SK-N-MC (cell line): ENCODE results near the gene PRR36.

Experiments used
- EZH2 ChIP-seq: fragments of 200-600 bp; sonication (generic); IDR thresholded peaks from one replicate; pipeline ENCODE4 v1.6.1; 2017; ENCODE audit warnings: antibody characterized with exemption
- POLR2AphosphoS5 ChIP-seq: IDR thresholded peaks from 2 replicates; pipeline ENCODE4 v1.6.1; 2012; ENCODE audit warnings: mild to moderate bottlenecking, low read depth, low read length, borderline replicate concordance

- TF ChIP-seq EZH2: no peak
- no peak for TF ChIP-seq POLR2AphosphoS5
Observed at GRCh38 chr19:7911508-7912143, 37.4 kb upstream of the PRR36 start.
